ENCODE data around the gene NEK4.
"Not testable (repeated sequence)": the region's sequence is repeated elsewhere in the genome, so short reads cannot be mapped to it uniquely, and the experiment has no call there.

NEK4 gene

GRCh38 chr3:52779837-52780585, 9.3 kb upstream of the NEK4 start:
- in situ Hi-C loops (cut with MboI; ENCODE audit: low sequenced_read_pairs), result no loop called here

- in situ Hi-C loops (cut with MboI; ENCODE audit: low sequenced_read_pairs), result no loop called here
Measured at GRCh38 chr3:52779011-52779836, 8.5 kb upstream of the NEK4 start.

GRCh38 chr3:52777959-52778805, 7.4 kb upstream of the NEK4 start:
- in situ Hi-C loops (cut with MboI; ENCODE audit: low sequenced_read_pairs), result no loop called here

- in situ Hi-C loops (cut with MboI; ENCODE audit: low sequenced_read_pairs), result no loop called here
Measured at GRCh38 chr3:52777127-52777958, 6.6 kb upstream of the NEK4 start, which contains the start of gene ITIH1. ITIH1 (plus strand) TSS chr3:52777599; CDS start chr3:52777616, 17 bp downstream.

GRCh38 chr3:52776486-52776885, 5.7 kb upstream of the NEK4 start:
- in situ Hi-C loops (cut with MboI; ENCODE audit: low sequenced_read_pairs), result not testable (repeated sequence)

- in situ Hi-C loops (cut with MboI; ENCODE audit: low sequenced_read_pairs), result no loop called here
Measured at GRCh38 chr3:52775877-52776276, 5.1 kb upstream of the NEK4 start.

- in situ Hi-C loops (cut with MboI; ENCODE audit: low sequenced_read_pairs), result no loop called here
Measured at GRCh38 chr3:52774901-52775864, 4.4 kb upstream of the NEK4 start.

- in situ Hi-C loops (cut with MboI; ENCODE audit: low sequenced_read_pairs), result no loop called here
Measured at GRCh38 chr3:52774066-52774713, 3.5 kb upstream of the NEK4 start.

- in situ Hi-C loops (cut with MboI; ENCODE audit: low sequenced_read_pairs), result no loop called here
Measured at GRCh38 chr3:52773361-52774065, 2.8 kb upstream of the NEK4 start.

- in situ Hi-C loops (cut with MboI; ENCODE audit: low sequenced_read_pairs), result no loop called here
Measured at GRCh38 chr3:52771702-52772101, 962 bp upstream of the NEK4 start.

- in situ Hi-C loops (cut with MboI; ENCODE audit: low sequenced_read_pairs), result no loop called here
Measured at GRCh38 chr3:52771334-52771681, 568 bp upstream of the NEK4 start.

GRCh38 chr3:52769786-52770455, 819 bp downstream of the NEK4 start:
- in situ Hi-C loops (cut with MboI; ENCODE audit: low sequenced_read_pairs), result no loop called here

GRCh38 chr3:52763466-52763865, 7.3 kb downstream of the NEK4 start:
- in situ Hi-C loops (cut with MboI; ENCODE audit: low sequenced_read_pairs), result no loop called here

GRCh38 chr3:52756141-52756540, 14.6 kb downstream of the NEK4 start:
- in situ Hi-C loops (cut with MboI; ENCODE audit: low sequenced_read_pairs), result no loop called here

- in situ Hi-C loops (cut with MboI; ENCODE audit: low sequenced_read_pairs), result no loop called here
Measured at GRCh38 chr3:52754373-52754772, 16.4 kb downstream of the NEK4 start.

GRCh38 chr3:52752045-52752660, 18.6 kb downstream of the NEK4 start:
- in situ Hi-C loops (cut with MboI; ENCODE audit: low sequenced_read_pairs), result no loop called here

GRCh38 chr3:52743721-52744120, 27.0 kb downstream of the NEK4 start:
- in situ Hi-C loops (cut with MboI; ENCODE audit: low sequenced_read_pairs), result loop anchor here (25.0 kb wide), 1 partner anchor 319 kb away; no protein-coding TSS in a partner anchor

Measured in HL-60/S4 (cell line).